Panc1 (cell line): Measurements from ENCODE around the gene ZNF497.

Experiments
- POLR2AphosphoS5 ChIP-seq: IDR thresholded peaks from 2 replicates; pipeline ENCODE4 v1.6.1; 2012; ENCODE audit warnings: mild to moderate bottlenecking, low read depth, low read length, moderate library complexity
- TF ChIP-seq, protein P1 (sequence below): fragments of 450-650 bp; IDR thresholded peaks from 2 replicates; pipeline ENCODE4 v1.5.1; 2017; ENCODE audit warnings: mild to moderate bottlenecking
- TF ChIP-seq, protein P2 (sequence below), 2 experiments: IDR thresholded peaks; 2 replicates each; pipeline ENCODE4 v1.6.1; 2011 to 2012; ENCODE audit warnings: low read depth in 2 of 2, control low read depth in 1 of 2, low read length in 1 of 2, mild to moderate bottlenecking in 1 of 2, moderate library complexity in 1 of 2; ENCODE audit not compliant: insufficient read depth in 1 of 2

DNA sequence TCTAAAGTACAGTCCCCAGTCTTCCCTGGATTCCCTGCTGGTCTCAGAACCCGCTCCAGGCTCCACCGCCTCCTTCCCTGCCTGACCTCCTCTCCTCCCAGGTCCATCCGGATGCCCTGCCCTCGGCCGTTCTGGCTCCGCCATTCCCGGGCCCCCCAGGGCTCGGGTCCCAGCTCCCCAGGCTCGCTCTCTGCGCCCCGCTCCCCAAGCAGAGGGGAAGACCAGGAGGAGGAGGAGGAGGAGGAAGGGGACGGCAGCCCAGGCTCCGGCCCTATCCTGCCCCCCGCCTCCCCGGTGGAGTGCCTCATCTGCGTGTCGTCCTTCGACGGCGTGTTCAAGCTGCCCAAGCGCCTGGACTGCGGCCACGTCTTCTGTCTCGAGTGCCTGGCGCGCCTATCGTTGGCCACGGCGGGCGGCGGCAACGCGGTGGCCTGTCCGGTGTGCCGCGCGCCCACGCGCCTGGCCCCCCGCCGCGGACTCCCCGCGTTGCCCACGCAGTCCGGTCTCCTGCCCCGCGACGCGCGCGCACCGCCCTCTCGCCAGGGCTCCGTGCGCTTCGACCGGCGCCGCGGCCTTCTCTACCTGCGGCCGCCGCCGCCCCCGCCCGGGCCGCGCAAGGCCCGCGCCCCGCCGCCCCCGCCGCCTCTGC lies 33.6 kb upstream of the ZNF497 start:
- TF ChIP-seq, protein P1, sequence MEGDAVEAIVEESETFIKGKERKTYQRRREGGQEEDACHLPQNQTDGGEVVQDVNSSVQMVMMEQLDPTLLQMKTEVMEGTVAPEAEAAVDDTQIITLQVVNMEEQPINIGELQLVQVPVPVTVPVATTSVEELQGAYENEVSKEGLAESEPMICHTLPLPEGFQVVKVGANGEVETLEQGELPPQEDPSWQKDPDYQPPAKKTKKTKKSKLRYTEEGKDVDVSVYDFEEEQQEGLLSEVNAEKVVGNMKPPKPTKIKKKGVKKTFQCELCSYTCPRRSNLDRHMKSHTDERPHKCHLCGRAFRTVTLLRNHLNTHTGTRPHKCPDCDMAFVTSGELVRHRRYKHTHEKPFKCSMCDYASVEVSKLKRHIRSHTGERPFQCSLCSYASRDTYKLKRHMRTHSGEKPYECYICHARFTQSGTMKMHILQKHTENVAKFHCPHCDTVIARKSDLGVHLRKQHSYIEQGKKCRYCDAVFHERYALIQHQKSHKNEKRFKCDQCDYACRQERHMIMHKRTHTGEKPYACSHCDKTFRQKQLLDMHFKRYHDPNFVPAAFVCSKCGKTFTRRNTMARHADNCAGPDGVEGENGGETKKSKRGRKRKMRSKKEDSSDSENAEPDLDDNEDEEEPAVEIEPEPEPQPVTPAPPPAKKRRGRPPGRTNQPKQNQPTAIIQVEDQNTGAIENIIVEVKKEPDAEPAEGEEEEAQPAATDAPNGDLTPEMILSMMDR = no peak
- TF ChIP-seq POLR2AphosphoS5 = no peak
- TF ChIP-seq, protein P2, sequence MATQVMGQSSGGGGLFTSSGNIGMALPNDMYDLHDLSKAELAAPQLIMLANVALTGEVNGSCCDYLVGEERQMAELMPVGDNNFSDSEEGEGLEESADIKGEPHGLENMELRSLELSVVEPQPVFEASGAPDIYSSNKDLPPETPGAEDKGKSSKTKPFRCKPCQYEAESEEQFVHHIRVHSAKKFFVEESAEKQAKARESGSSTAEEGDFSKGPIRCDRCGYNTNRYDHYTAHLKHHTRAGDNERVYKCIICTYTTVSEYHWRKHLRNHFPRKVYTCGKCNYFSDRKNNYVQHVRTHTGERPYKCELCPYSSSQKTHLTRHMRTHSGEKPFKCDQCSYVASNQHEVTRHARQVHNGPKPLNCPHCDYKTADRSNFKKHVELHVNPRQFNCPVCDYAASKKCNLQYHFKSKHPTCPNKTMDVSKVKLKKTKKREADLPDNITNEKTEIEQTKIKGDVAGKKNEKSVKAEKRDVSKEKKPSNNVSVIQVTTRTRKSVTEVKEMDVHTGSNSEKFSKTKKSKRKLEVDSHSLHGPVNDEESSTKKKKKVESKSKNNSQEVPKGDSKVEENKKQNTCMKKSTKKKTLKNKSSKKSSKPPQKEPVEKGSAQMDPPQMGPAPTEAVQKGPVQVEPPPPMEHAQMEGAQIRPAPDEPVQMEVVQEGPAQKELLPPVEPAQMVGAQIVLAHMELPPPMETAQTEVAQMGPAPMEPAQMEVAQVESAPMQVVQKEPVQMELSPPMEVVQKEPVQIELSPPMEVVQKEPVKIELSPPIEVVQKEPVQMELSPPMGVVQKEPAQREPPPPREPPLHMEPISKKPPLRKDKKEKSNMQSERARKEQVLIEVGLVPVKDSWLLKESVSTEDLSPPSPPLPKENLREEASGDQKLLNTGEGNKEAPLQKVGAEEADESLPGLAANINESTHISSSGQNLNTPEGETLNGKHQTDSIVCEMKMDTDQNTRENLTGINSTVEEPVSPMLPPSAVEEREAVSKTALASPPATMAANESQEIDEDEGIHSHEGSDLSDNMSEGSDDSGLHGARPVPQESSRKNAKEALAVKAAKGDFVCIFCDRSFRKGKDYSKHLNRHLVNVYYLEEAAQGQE (IDR thresholded peaks at IDR 0.05; ENCODE audit: insufficient read depth in 1 of 2, low read depth in 2 of 2, low read length in 1 of 2) = no peak
